MV-4-11 (cell line): ENCODE measurements around the gene KDM4B.

ENCODE experiments used
- DNase-seq: peaks from one replicate; lab custom pipeline; 2025; lab: John Stamatoyannopoulos, UW

The KDM4B gene

GRCh38 chr19:5122671-5123409, 153.9 kb downstream of the KDM4B start:
- no peak for DNase-seq

GRCh38 chr19:5123646-5124045, 154.7 kb downstream of the KDM4B start:
- DNase-seq, result no peak

- no peak for DNase-seq
Observed at GRCh38 chr19:5124111-5124855, 155.4 kb downstream of the KDM4B start.

GRCh38 chr19:5125376-5125775, 156.5 kb downstream of the KDM4B start:
- no peak for DNase-seq

GRCh38 chr19:5125797-5126497, 157.0 kb downstream of the KDM4B start:
- peak; percentile 11 for DNase-seq

- DNase-seq, result no peak
Observed at GRCh38 chr19:5126498-5127223, 157.7 kb downstream of the KDM4B start.

- DNase-seq, result no peak
Observed at GRCh38 chr19:5127717-5128116, 158.8 kb downstream of the KDM4B start.

GRCh38 chr19:5128251-5128935, 159.5 kb downstream of the KDM4B start:
- no peak for DNase-seq

GRCh38 chr19:5128936-5129389, 160.1 kb downstream of the KDM4B start:
- no peak for DNase-seq

- no peak for DNase-seq
Observed at GRCh38 chr19:5129691-5130090, 160.8 kb downstream of the KDM4B start.

GRCh38 chr19:5130371-5131030, 161.6 kb downstream of the KDM4B start:
- DNase-seq, result no peak

GRCh38 chr19:5131031-5131505, 162.2 kb downstream of the KDM4B start:
- peak; percentile 56 for DNase-seq

GRCh38 chr19:5131506-5132205, 162.7 kb downstream of the KDM4B start:
- DNase-seq, result no peak

GRCh38 chr19:5132206-5132560, 163.3 kb downstream of the KDM4B start:
- no peak for DNase-seq

- DNase-seq, result no peak
Observed at GRCh38 chr19:5132698-5133651, 164.1 kb downstream of the KDM4B start.

- DNase-seq, result no peak
Observed at GRCh38 chr19:5133986-5134595, 165.2 kb downstream of the KDM4B start.

- DNase-seq, result no peak
Observed at GRCh38 chr19:5134691-5135090, 165.8 kb downstream of the KDM4B start.

GRCh38 chr19:5136073-5136855, 167.4 kb downstream of the KDM4B start:
- DNase-seq, result peak; percentile 31
